Fibroblast of lung (primary cell): ENCODE measurements around the gene SORBS1. TPM values are rescaled to one million over a fixed set of nuclear protein-coding genes. Genes with fewer than 3 reads are reported as not detected.
"Not testable (repeated sequence)": the region's sequence is repeated elsewhere in the genome, so short reads cannot be mapped to it uniquely, and the experiment has no call there.

Experiments
- DNase-seq, 2 donors: peaks; one replicate each; pipeline versions ENCODE4 v3.0.0 to v3.0.0-alpha.2; 2010; ENCODE audit warnings: low read depth in 2 of 2
- H2AFZ ChIP-seq: 2 replicates; pipeline ENCODE4 v1.5.1; 2012; ENCODE audit warnings: low read length, control low read depth, inconsistent platforms
- H3K27ac ChIP-seq: 2 replicates; pipeline ENCODE4 v1.5.1; 2011; ENCODE audit warnings: low read length, control low read depth; ENCODE audit not compliant: insufficient read depth
- H3K27me3 ChIP-seq: 2 replicates; pipeline ENCODE4 v1.5.1; 2011; ENCODE audit warnings: mild to moderate bottlenecking, low read length; ENCODE audit not compliant: control insufficient read depth, insufficient read depth
- H3K36me3 ChIP-seq: 2 replicates; pipeline ENCODE4 v1.5.1; 2011; ENCODE audit warnings: low read length; ENCODE audit not compliant: control insufficient read depth, insufficient read depth
- H3K4me1 ChIP-seq: 2 replicates; pipeline ENCODE4 v1.5.1; 2011; ENCODE audit warnings: low read length; ENCODE audit not compliant: control insufficient read depth, insufficient read depth; ENCODE audit errors: extremely low read depth
- H3K4me2 ChIP-seq: 2 replicates; pipeline ENCODE4 v1.5.1; 2011; ENCODE audit warnings: low read length, control low read depth; ENCODE audit not compliant: insufficient read depth; ENCODE audit errors: extremely low read depth
- H3K4me3 ChIP-seq, 4 experiments: fragments of 200-600 bp in 1 of 4; sonication (generic) in 1 of 4; replicated peaks in 1 of 4; 2 replicates each; pipeline ENCODE4 v1.5.1; 2011 to 2016; ENCODE audit warnings: low read length in 4 of 4, low read depth in 3 of 4, mild to moderate bottlenecking in 3 of 4, control low read depth in 2 of 4, inconsistent platforms in 1 of 4, mixed read lengths in 1 of 4; ENCODE audit not compliant: insufficient read depth in 1 of 4; ENCODE audit errors: control extremely low read depth in 1 of 4
- H3K79me2 ChIP-seq: 2 replicates; pipeline ENCODE4 v1.5.1; 2012; ENCODE audit warnings: mild to moderate bottlenecking, low read length, inconsistent platforms; ENCODE audit not compliant: control insufficient read depth, insufficient read depth
- H3K9ac ChIP-seq: 2 replicates; pipeline ENCODE4 v1.5.1; 2011; ENCODE audit warnings: mild to moderate bottlenecking, low read length, control low read depth; ENCODE audit not compliant: insufficient read depth
- H3K9me3 ChIP-seq: 2 replicates; pipeline ENCODE4 v1.5.1; 2012; ENCODE audit warnings: low read depth, low read length; ENCODE audit not compliant: control insufficient read depth, insufficient read depth
- H4K20me1 ChIP-seq: 2 replicates; pipeline ENCODE4 v1.5.1; 2011; ENCODE audit warnings: low read length; ENCODE audit not compliant: control insufficient read depth, insufficient read depth; ENCODE audit errors: extremely low read depth
- EZH2 ChIP-seq: IDR thresholded peaks from 2 replicates; pipeline ENCODE4 v1.5.1; 2012; ENCODE audit warnings: low read length, control low read depth, mild to moderate bottlenecking; ENCODE audit errors: missing control alignments
- polyA plus RNA-seq, 2 donors: library from polyadenylated mRNA; depleted of rRNA in 1 of 2; stranded (reverse) in 1 of 2; unstranded in 1 of 2; fragments of >200 nt; gene quantifications; 2 replicates each; pipeline ENCODE4 v1.2.1, GENCODE V29; 2011 to 2012; ENCODE audit warnings: missing spikeins in 1 of 2
- total RNA-seq: library from RNA; depleted of rRNA; stranded (reverse); fragments of >200 nt; gene quantifications from 2 replicates; pipeline ENCODE4 v1.2.1, GENCODE V29; 2014
- TF ChIP-seq, protein P1 (sequence below), 2 donors: IDR thresholded peaks in 1 of 2; conservative IDR thresholded peaks in 1 of 2; 1 replicate in 1 of 2; 2 replicates in 1 of 2; pipeline ENCODE4 v1.5.1; 2011 to 2012; ENCODE audit warnings: low read length in 2 of 2, control low read depth in 1 of 2, inconsistent platforms in 1 of 2, low read depth in 1 of 2, mild to moderate bottlenecking in 1 of 2

SORBS1 gene
- total and polyA plus RNA-seq, 2 donors (not counting 1 experiment from before 2014, with no cell fraction given), result 0.33 to 0.50 TPM

DNA sequence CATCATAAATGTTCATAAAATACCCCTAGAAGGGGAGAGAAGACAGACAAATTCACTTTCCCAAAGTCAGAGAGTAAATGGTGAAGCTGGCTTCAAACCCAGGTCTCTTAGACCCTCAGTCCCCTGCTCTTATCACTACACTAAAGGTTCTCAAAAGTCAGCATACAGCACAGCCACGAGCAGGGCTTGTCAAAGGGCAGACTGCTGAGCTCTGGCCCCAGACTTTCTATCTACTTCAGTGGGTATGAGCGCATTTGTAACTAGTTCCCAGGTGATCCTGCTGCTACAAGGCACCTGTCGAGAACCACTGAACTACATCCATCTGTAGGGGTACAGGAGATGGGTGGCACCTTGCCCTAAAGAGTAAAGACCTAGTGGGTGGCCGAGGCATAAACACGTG is 91.5 kb downstream of the SORBS1 start:
- H3K27ac ChIP-seq, result no peak overlapping the region
- TF ChIP-seq EZH2, result no peak
- TF ChIP-seq, protein P1, sequence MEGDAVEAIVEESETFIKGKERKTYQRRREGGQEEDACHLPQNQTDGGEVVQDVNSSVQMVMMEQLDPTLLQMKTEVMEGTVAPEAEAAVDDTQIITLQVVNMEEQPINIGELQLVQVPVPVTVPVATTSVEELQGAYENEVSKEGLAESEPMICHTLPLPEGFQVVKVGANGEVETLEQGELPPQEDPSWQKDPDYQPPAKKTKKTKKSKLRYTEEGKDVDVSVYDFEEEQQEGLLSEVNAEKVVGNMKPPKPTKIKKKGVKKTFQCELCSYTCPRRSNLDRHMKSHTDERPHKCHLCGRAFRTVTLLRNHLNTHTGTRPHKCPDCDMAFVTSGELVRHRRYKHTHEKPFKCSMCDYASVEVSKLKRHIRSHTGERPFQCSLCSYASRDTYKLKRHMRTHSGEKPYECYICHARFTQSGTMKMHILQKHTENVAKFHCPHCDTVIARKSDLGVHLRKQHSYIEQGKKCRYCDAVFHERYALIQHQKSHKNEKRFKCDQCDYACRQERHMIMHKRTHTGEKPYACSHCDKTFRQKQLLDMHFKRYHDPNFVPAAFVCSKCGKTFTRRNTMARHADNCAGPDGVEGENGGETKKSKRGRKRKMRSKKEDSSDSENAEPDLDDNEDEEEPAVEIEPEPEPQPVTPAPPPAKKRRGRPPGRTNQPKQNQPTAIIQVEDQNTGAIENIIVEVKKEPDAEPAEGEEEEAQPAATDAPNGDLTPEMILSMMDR (conservative IDR thresholded peaks at IDR 0.05 in 1 of 2, IDR thresholded peaks at IDR 0.05 in 1 of 2; ENCODE audit: low read depth in 1 of 2, low read length in 2 of 2), result no peak
- H3K27me3 ChIP-seq, result no peaks in the 10 kb centered on the region
- no peaks in the 10 kb centered on the region for H3K79me2 ChIP-seq
- H3K36me3 ChIP-seq, result no peaks in the 10 kb centered on the region
- H3K9me3 ChIP-seq, result no peaks in the 10 kb centered on the region
- H2AFZ ChIP-seq, result no peak overlapping the region
- H3K4me2 ChIP-seq, result no peak overlapping the region
- no peak overlapping the region for H3K9ac ChIP-seq
- H3K4me1 ChIP-seq, result no peaks in the 10 kb centered on the region
- no peak overlapping the region for H3K4me3 ChIP-seq
- no peaks in the 10 kb centered on the region for H4K20me1 ChIP-seq
- DNase-seq, result no peak

DNA sequence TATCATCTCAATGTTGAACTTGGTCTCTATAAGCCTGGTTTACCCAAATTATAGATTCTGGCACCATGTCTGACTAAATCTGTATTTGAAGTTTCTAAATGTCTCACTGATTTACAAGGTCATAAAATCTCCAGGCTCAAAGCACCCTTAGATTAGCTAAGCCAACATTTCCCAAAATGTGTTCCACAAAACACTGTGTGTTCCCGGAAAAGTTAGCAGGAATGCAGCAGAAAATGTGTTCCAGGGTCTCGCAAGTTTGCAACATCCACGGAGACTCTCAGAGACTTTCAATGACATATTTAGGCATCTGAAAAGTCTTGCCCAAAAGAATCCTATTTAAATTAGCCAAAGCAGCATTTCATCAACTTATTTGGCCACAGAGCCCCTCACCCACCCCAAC is 91.9 kb downstream of the SORBS1 start:
- no peak overlapping the region for H3K4me2 ChIP-seq
- no peaks in the 10 kb centered on the region for H3K79me2 ChIP-seq
- no peak for DNase-seq

GRCh38 chr10:95467642-95468041 is 93.5 kb downstream of the SORBS1 start:
- not testable (repeated sequence) for H3K4me3 ChIP-seq, H2AFZ ChIP-seq, H3K4me1 ChIP-seq

More for the DNA sequence above, 91.9 kb downstream of the SORBS1 start:
- Histone ChIP-seq H4K20me1 (no peaks in the 10 kb centered on the region), H3K27ac (no peak overlapping the region), H3K36me3 (no peaks in the 10 kb centered on the region), H2AFZ (no peak overlapping the region), H3K9ac (no peak overlapping the region), H3K27me3 (no peaks in the 10 kb centered on the region), H3K4me1 (no peaks in the 10 kb centered on the region), H3K9me3 (no peaks in the 10 kb centered on the region), H3K4me3 (no peak overlapping the region)
- TF ChIP-seq, protein P1 (conservative IDR thresholded peaks at IDR 0.05 in 1 of 2, IDR thresholded peaks at IDR 0.05 in 1 of 2; ENCODE audit: low read depth in 1 of 2, low read length in 2 of 2), result no peak
- TF ChIP-seq EZH2, result no peak

More at GRCh38 chr10:95467642-95468041, 93.5 kb downstream of the SORBS1 start:
- H3K79me2 ChIP-seq, H3K9ac ChIP-seq, H4K20me1 ChIP-seq, H3K9me3 ChIP-seq, H3K4me2 ChIP-seq, H3K27ac ChIP-seq, H3K27me3 ChIP-seq, H3K36me3 ChIP-seq, DNase-seq: not testable (repeated sequence)
